Mesenchymal stem cell (in vitro differentiated cells and primary cell): ENCODE data around the gene ATXN7L1.
A peak's percentile ranks its signal among the peaks of the same experiment; 100 is the strongest.

ENCODE experiments used
- DNase-seq: peaks from one replicate; pipeline ENCODE4 v3.0.0-alpha.2; 2013
- H2AFZ ChIP-seq: one replicate; pipeline ENCODE4 v1.6.1; 2013; ENCODE audit warnings: low read depth, mild to moderate bottlenecking, control low read depth, inconsistent platforms, low read length, moderate library complexity
- H2AK5ac ChIP-seq: 2 replicates; pipeline ENCODE4 v1.6.1; 2013; ENCODE audit warnings: low read length, moderate library complexity, mild to moderate bottlenecking, inconsistent platforms; ENCODE audit not compliant: severe bottlenecking
- H2BK120ac ChIP-seq: one replicate; pipeline ENCODE4 v1.6.1; 2013; ENCODE audit warnings: low read depth, mild to moderate bottlenecking, inconsistent platforms, low read length, moderate library complexity
- H2BK12ac ChIP-seq, 2 experiments: one replicate each; pipeline ENCODE4 v1.6.1; 2013; ENCODE audit warnings: inconsistent platforms in 2 of 2, low read length in 2 of 2, mild to moderate bottlenecking in 2 of 2, moderate library complexity in 2 of 2, control low read depth in 1 of 2
- H2BK15ac ChIP-seq: one replicate; pipeline ENCODE4 v1.6.1; 2013; ENCODE audit warnings: mild to moderate bottlenecking, low read depth, inconsistent platforms; ENCODE audit not compliant: poor library complexity, severe bottlenecking
- H2BK5ac ChIP-seq: 2 replicates; pipeline ENCODE4 v1.6.1; 2013; ENCODE audit warnings: low read depth, mild to moderate bottlenecking, low read length, control low read depth, inconsistent platforms; ENCODE audit not compliant: poor library complexity, severe bottlenecking
- H3K14ac ChIP-seq, 2 experiments: one replicate each; pipeline ENCODE4 v1.6.1; 2013; ENCODE audit warnings: inconsistent platforms in 2 of 2, low read length in 2 of 2, control low read depth in 1 of 2, mild to moderate bottlenecking in 1 of 2, moderate library complexity in 1 of 2
- H3K18ac ChIP-seq, 2 experiments: one replicate each; pipeline ENCODE4 v1.6.1; 2013; ENCODE audit warnings: inconsistent platforms in 2 of 2, low read length in 2 of 2, control low read depth in 1 of 2, low read depth in 1 of 2, mild to moderate bottlenecking in 1 of 2
- H3K23ac ChIP-seq, 2 experiments: one replicate each; pipeline ENCODE4 v1.6.1; 2013; ENCODE audit warnings: inconsistent platforms in 2 of 2, low read length in 2 of 2, mild to moderate bottlenecking in 2 of 2, moderate library complexity in 2 of 2, control low read depth in 1 of 2
- H3K27ac ChIP-seq: 2 replicates; pipeline ENCODE4 v1.5.1; 2013; ENCODE audit warnings: mild to moderate bottlenecking, moderate library complexity, low read length, control low read depth, inconsistent platforms; ENCODE audit not compliant: poor library complexity, severe bottlenecking
- H3K27me3 ChIP-seq, 2 experiments: 2 replicates each; pipeline versions ENCODE4 v1.6.1 to v1.7.0; 2013; ENCODE audit warnings: low read length in 2 of 2, mild to moderate bottlenecking in 2 of 2, moderate library complexity in 2 of 2, control low read depth in 1 of 2, inconsistent platforms in 1 of 2; ENCODE audit not compliant: control insufficient read depth in 1 of 2, insufficient read depth in 1 of 2
- H3K36me3 ChIP-seq, 2 experiments: 2 replicates each; pipeline versions ENCODE4 v1.6.1 to v1.7.0; 2013; ENCODE audit warnings: low read length in 2 of 2, control low read depth in 1 of 2, inconsistent platforms in 1 of 2, low read depth in 1 of 2, mild to moderate bottlenecking in 1 of 2; ENCODE audit not compliant: insufficient read depth in 2 of 2, control insufficient read depth in 1 of 2
- H3K4ac ChIP-seq, 2 experiments: one replicate each; pipeline ENCODE4 v1.6.1; 2013; ENCODE audit warnings: inconsistent platforms in 2 of 2, low read length in 2 of 2, mild to moderate bottlenecking in 2 of 2, moderate library complexity in 2 of 2, control low read depth in 1 of 2, low read depth in 1 of 2
- H3K4me1 ChIP-seq: 2 replicates; pipeline ENCODE4 v1.6.1; 2013; ENCODE audit warnings: low read depth, low read length, control low read depth; ENCODE audit not compliant: control insufficient read depth, insufficient read depth
- H3K4me2 ChIP-seq: 2 replicates; pipeline ENCODE4 v1.6.1; 2013; ENCODE audit warnings: low read length, mild to moderate bottlenecking, inconsistent platforms; ENCODE audit not compliant: poor library complexity, severe bottlenecking
- H3K4me3 ChIP-seq, 2 experiments: 2 replicates each; pipeline versions ENCODE4 v1.5.1 to v1.7.0; 2013; ENCODE audit warnings: low read length in 2 of 2, mild to moderate bottlenecking in 2 of 2, control low read depth in 1 of 2, low read depth in 1 of 2; ENCODE audit not compliant: insufficient read depth in 1 of 2
- H3K79me1 ChIP-seq: replicated peaks from 2 replicates; pipeline ENCODE4 v1.6.1; 2013; ENCODE audit warnings: mild to moderate bottlenecking, control low read depth, low read length, inconsistent platforms; ENCODE audit not compliant: poor library complexity, severe bottlenecking
- H3K9ac ChIP-seq: 2 replicates; pipeline ENCODE4 v1.7.0; 2013; ENCODE audit warnings: mild to moderate bottlenecking, low read length, moderate library complexity
- H3K9me3 ChIP-seq: 2 replicates; pipeline ENCODE4 v1.7.0; 2013; ENCODE audit warnings: mild to moderate bottlenecking, low read length; ENCODE audit not compliant: control insufficient read depth
- H4K8ac ChIP-seq: one replicate; pipeline ENCODE4 v1.6.1; 2013; ENCODE audit warnings: inconsistent platforms, mild to moderate bottlenecking, low read length, moderate library complexity
- H4K91ac ChIP-seq: one replicate; pipeline ENCODE4 v1.6.1; 2013; ENCODE audit warnings: mild to moderate bottlenecking, low read length, inconsistent platforms
- WGBS: methylation state at CpG from one replicate; pipeline ENCODE4 v1.1.7; 2013; ENCODE audit warnings: mixed read lengths; 5-methylcytosine and 5-hydroxymethylcytosine counted together

ATXN7L1 gene

GRCh38 chr7:105837765-105838626, 38.4 kb downstream of the ATXN7L1 start:
- no peak overlapping the region for H3K9ac ChIP-seq
- H3K18ac ChIP-seq, result no peak overlapping the region
- H2AK5ac ChIP-seq, result no peak overlapping the region
- H3K14ac ChIP-seq, result no peak overlapping the region
- no peak overlapping the region for H3K23ac ChIP-seq
- 84% methylated on average over 17 of the region's 22 CpGs for WGBS
- H4K8ac ChIP-seq, result no peak overlapping the region
- H3K27me3 ChIP-seq, result no peaks in the 10 kb centered on the region
- H4K91ac ChIP-seq, result peak overlapping the region; percentile 1
- no peak overlapping the region for H2BK15ac ChIP-seq
- peaks cover 17% of the 10 kb centered on the region for H3K79me1 ChIP-seq
- peak overlapping the region in 1 of 2 experiments; percentile 48 for H3K4me3 ChIP-seq
- no peak overlapping the region for H2AFZ ChIP-seq
- peaks cover 6% of the 10 kb centered on the region for H3K4me1 ChIP-seq
- H2BK12ac ChIP-seq, result peak overlapping the region in 1 of 2 experiments; percentile 10
- H3K4me2 ChIP-seq, result no peak overlapping the region
- H3K27ac ChIP-seq, result no peak overlapping the region
- H3K4ac ChIP-seq, result no peak overlapping the region
- H2BK120ac ChIP-seq, result peak overlapping the region; percentile 39
- H3K9me3 ChIP-seq, result no peaks in the 10 kb centered on the region
- H3K36me3 ChIP-seq, result peaks cover 4 to 11% of the 10 kb centered on the region in 2 experiments
- no peak overlapping the region for H2BK5ac ChIP-seq
- DNase-seq, result peak; percentile 26

- no peak overlapping the region for H2BK12ac ChIP-seq
- H3K4me1 ChIP-seq, result peaks cover 10% of the 10 kb centered on the region
- no peak overlapping the region for H3K4me2 ChIP-seq
- H4K8ac ChIP-seq, result no peak overlapping the region
- H3K27me3 ChIP-seq, result no peaks in the 10 kb centered on the region
- no peak overlapping the region for H4K91ac ChIP-seq
- H3K79me1 ChIP-seq, result peaks cover 19% of the 10 kb centered on the region
- 97% methylated on average over 2 of the region's 4 CpGs for WGBS
- H2AFZ ChIP-seq, result no peak overlapping the region
- H3K36me3 ChIP-seq, result peaks cover 4 to 10% of the 10 kb centered on the region in 2 experiments
- H3K4ac ChIP-seq, result no peak overlapping the region
- H2BK15ac ChIP-seq, result no peak overlapping the region
- H2BK5ac ChIP-seq, result no peak overlapping the region
- no peak overlapping the region for H2BK120ac ChIP-seq
- H2AK5ac ChIP-seq, result no peak overlapping the region
- no peak overlapping the region for H3K4me3 ChIP-seq
- no peak overlapping the region for H3K9ac ChIP-seq
- DNase-seq, result peak; percentile 13
- no peak overlapping the region for H3K18ac ChIP-seq
- H3K23ac ChIP-seq, result no peak overlapping the region
- no peaks in the 10 kb centered on the region for H3K9me3 ChIP-seq
- H3K14ac ChIP-seq, result no peak overlapping the region
- H3K27ac ChIP-seq, result no peak overlapping the region
Observed at GRCh38 chr7:105835441-105835840, 41.0 kb downstream of the ATXN7L1 start.

- peak overlapping the region; percentile 39 for H2BK120ac ChIP-seq
- no peak overlapping the region for H2BK5ac ChIP-seq
- peak overlapping the region in 1 of 2 experiments; percentile 97 for H2BK12ac ChIP-seq
- peak overlapping the region in 1 of 2 experiments; percentile 54 for H3K4ac ChIP-seq
- H2AFZ ChIP-seq, result no peak overlapping the region
- H4K91ac ChIP-seq, result peak overlapping the region; percentile 82
- peaks cover 14% of the 10 kb centered on the region for H3K79me1 ChIP-seq
- no peak overlapping the region for H4K8ac ChIP-seq
- H2BK15ac ChIP-seq, result peak overlapping the region; percentile 86
- H3K14ac ChIP-seq, result no peak overlapping the region
- no peaks in the 10 kb centered on the region for H3K27me3 ChIP-seq
- peaks cover 10% of the 10 kb centered on the region for H3K4me1 ChIP-seq
- peak overlapping the region; percentile 33 for H3K9ac ChIP-seq
- H3K27ac ChIP-seq, result no peak overlapping the region
- no peak overlapping the region for H3K4me2 ChIP-seq
- peak overlapping the region in 1 of 2 experiments; percentile 42 for H3K4me3 ChIP-seq
- peak overlapping the region; percentile 71 for H2AK5ac ChIP-seq
- no peak for DNase-seq
- no peaks in the 10 kb centered on the region for H3K36me3 ChIP-seq
- peak overlapping the region; percentile 67 to 82 for H3K18ac ChIP-seq
- H3K23ac ChIP-seq, result no peak overlapping the region
- no peaks in the 10 kb centered on the region for H3K9me3 ChIP-seq
- WGBS, result 99% methylated on average over 3 of the region's 4 CpGs
Observed at GRCh38 chr7:105831824-105832535, 44.4 kb downstream of the ATXN7L1 start.

- Histone ChIP-seq H3K9me3 (no peaks in the 10 kb centered on the region), H3K4me1 (peaks cover 10% of the 10 kb centered on the region), H2AFZ (no peak overlapping the region), H3K27me3 (no peaks in the 10 kb centered on the region), H3K36me3 (no peaks in the 10 kb centered on the region), H3K18ac (peak overlapping the region; percentile 37 to 82), H3K4me2 (no peak overlapping the region), H4K91ac (peak overlapping the region; percentile 84), H3K23ac (no peak overlapping the region), H3K4me3 (peak overlapping the region in 1 of 2 experiments; percentile 42), H3K27ac (peak overlapping the region; percentile 84), H3K9ac (peak overlapping the region; percentile 33), H2BK120ac (peak overlapping the region; percentile 77), H3K79me1 (peaks cover 14% of the 10 kb centered on the region), H3K14ac (no peak overlapping the region), H2BK5ac (no peak overlapping the region), H2BK12ac (peak overlapping the region in 1 of 2 experiments; percentile 75), H2BK15ac (no peak overlapping the region), H2AK5ac (peak overlapping the region; percentile 79), H4K8ac (no peak overlapping the region), H3K4ac (peak overlapping the region in 1 of 2 experiments; percentile 66)
- DNase-seq, result no peak
- 100% methylated on average over 1 of the region's 3 CpGs for WGBS
Observed at GRCh38 chr7:105831302-105831620, 45.1 kb downstream of the ATXN7L1 start.
